ENCODE data around the gene SH3TC1.

SH3TC1 gene

DNA sequence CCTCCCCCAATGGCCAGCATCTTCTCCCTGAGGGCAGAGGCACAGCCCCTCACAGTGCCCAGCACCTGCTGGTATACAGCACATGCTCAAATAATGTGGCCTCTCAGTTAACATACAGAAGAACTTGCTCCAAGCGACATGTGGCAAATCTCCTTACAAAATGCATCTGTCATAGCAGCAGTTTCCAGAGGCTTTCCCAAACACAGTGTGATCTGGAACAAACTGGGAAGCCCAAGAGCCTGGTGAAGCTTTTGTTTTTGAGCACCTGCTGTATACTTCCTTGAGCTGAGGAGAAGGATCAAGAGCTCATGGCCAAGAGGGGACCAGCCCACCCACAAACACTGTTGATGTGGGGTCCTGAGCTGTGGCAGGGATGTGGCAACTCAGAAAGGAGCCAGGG lies 35.6 kb downstream of the SH3TC1 start:
- H3K27ac ChIP-seq: no peak overlapping the region
- H3K36me3 ChIP-seq: peaks cover 0 to 22% (median 4%) of the 10 kb centered on the region in 3 donors
- TF ChIP-seq, protein P1, sequence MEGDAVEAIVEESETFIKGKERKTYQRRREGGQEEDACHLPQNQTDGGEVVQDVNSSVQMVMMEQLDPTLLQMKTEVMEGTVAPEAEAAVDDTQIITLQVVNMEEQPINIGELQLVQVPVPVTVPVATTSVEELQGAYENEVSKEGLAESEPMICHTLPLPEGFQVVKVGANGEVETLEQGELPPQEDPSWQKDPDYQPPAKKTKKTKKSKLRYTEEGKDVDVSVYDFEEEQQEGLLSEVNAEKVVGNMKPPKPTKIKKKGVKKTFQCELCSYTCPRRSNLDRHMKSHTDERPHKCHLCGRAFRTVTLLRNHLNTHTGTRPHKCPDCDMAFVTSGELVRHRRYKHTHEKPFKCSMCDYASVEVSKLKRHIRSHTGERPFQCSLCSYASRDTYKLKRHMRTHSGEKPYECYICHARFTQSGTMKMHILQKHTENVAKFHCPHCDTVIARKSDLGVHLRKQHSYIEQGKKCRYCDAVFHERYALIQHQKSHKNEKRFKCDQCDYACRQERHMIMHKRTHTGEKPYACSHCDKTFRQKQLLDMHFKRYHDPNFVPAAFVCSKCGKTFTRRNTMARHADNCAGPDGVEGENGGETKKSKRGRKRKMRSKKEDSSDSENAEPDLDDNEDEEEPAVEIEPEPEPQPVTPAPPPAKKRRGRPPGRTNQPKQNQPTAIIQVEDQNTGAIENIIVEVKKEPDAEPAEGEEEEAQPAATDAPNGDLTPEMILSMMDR (IDR thresholded peaks at IDR 0.05): no peak
- no peaks in the 10 kb centered on the region for H3K9me3 ChIP-seq
- peaks cover 0 to 8% of the 10 kb centered on the region in 2 donors for H3K27me3 ChIP-seq
- H3K4me3 ChIP-seq: no peak overlapping the region
- H3K4me1 ChIP-seq: no peaks in the 10 kb centered on the region
- no peak for DNase-seq
- intact Hi-C loops (cut with DNase I; ENCODE audit: low total_unique reads): no loop called here

DNA sequence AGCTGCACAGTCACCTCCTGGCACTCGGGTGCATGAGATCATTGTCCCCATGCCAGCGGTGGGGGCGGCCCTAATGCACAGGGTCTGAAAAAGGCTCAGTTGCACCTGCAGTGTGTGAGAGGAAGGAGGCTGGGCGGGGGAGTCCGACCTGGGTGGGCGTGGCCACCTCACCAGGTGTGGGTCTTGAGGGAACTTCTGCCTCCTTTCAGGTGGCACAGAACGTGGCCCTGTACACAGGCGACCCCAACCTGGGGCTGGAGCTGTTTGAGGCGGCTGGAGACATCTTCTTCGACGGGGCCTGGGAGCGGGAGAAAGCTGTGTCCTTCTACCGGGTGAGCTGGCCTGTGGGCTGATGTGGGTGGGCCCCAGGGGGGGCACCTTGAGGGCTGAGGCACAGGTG lies 36.1 kb downstream of the SH3TC1 start:
- Histone ChIP-seq H3K4me3 (no peak overlapping the region), H3K36me3 (peaks cover 0 to 22% (median 4%) of the 10 kb centered on the region in 3 donors), H3K4me1 (no peaks in the 10 kb centered on the region), H3K27me3 (peaks cover 0 to 8% of the 10 kb centered on the region in 2 donors), H3K27ac (no peak overlapping the region), H3K9me3 (no peaks in the 10 kb centered on the region)
- intact Hi-C loops (cut with DNase I; ENCODE audit: low total_unique reads): no loop called here
- DNase-seq: no peak
- TF ChIP-seq, protein P1 (IDR thresholded peaks at IDR 0.05): no peak

DNA sequence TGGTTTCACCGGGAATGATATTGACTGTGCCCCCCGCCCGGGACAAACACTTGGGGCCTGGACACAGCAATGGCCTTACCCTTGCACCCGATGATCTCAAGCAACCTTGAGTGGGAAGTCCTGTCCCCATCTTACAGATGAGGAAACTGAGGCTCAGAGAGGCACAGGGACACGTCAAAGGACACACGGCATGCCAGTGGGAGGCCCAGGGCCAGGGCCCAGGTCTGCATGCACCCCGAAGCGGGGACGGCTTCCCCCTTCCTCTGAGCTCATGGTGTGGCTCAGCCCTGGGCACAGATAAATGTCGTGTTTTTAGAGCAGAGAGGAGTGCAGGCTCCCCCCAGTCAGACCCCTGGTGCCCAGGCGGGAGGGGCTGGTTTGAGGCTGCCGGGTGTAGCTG lies 36.6 kb downstream of the SH3TC1 start:
- intact Hi-C loops (cut with DNase I; ENCODE audit: low total_unique reads): no loop called here
- Histone ChIP-seq H3K9me3 (no peaks in the 10 kb centered on the region), H3K27me3 (peaks cover 0 to 8% of the 10 kb centered on the region in 2 donors), H3K4me3 (no peak overlapping the region), H3K4me1 (no peaks in the 10 kb centered on the region), H3K27ac (no peak overlapping the region), H3K36me3 (peaks cover 0 to 22% (median 4%) of the 10 kb centered on the region in 3 donors)
- TF ChIP-seq, protein P1 (IDR thresholded peaks at IDR 0.05): no peak
- DNase-seq: no peak

DNA sequence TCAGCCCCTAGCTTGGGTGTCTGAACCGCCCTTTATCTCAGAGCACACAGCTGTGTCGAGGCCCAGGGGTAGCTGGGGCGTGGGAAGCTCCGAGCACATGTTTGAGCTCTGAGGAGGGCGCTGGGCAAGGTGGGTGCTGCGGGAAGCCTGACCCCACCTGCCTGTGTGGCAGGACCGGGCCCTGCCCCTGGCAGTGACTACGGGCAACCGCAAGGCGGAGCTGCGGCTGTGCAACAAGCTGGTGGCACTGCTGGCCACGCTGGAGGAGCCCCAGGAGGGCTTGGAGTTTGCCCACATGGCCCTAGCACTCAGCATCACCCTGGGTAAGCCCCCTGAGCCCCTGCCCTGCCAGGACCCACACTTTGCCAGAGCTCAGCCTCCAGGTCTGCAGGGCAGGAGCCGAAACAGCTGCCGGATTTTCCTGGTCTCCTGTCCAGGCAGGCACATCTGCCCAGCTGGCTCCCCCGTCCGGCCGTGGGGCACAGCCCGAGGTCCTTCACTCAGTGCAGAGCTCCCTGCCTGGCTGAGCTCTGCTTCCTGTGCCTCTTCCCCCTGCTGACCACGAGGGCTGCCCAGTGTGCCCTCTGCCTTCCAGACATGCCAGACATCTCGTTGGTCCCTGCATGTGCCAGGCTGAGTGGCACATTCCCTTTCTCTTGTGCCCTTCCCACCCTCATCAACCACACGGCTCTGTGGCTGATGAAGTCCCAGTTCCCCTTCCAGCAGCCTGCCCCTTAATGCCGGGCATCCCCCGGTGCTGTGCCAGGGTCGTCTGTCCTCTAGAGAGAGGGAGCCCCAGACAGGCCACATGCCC lies 37.2 kb downstream of the SH3TC1 start:
- Histone ChIP-seq H3K9me3 (no peaks in the 10 kb centered on the region), H3K4me1 (no peaks in the 10 kb centered on the region), H3K4me3 (no peak overlapping the region), H3K27me3 (peaks cover 0 to 8% of the 10 kb centered on the region in 2 donors), H3K27ac (no peak overlapping the region), H3K36me3 (peaks cover 0 to 22% (median 4%) of the 10 kb centered on the region in 3 donors)
- TF ChIP-seq, protein P1 (IDR thresholded peaks at IDR 0.05): no peak
- intact Hi-C loops (cut with DNase I; ENCODE audit: low total_unique reads): no loop called here
- DNase-seq: no peak

DNA sequence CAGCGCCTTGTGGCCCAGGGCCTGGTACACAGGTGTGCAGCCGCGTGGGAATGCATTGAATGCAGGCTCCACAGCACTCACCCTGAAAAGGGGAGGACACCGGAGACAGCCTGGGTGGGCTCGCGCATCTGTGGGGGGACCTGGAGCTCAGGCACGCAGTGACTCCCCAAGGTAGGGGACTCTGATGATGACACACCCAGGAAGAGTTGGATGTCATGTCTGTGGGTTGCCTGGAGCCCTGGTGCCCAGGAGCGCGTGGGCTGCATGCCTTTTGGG lies 37.8 kb downstream of the SH3TC1 start:
- Histone ChIP-seq H3K27me3 (peaks cover 0 to 8% of the 10 kb centered on the region in 2 donors), H3K4me1 (peaks cover 0 to under 1% (median 0%) of the 10 kb centered on the region in 4 donors), H3K36me3 (peaks cover 0 to 22% (median 4%) of the 10 kb centered on the region in 3 donors), H3K9me3 (no peaks in the 10 kb centered on the region), H3K4me3 (no peak overlapping the region), H3K27ac (no peak overlapping the region)
- intact Hi-C loops (cut with DNase I; ENCODE audit: low total_unique reads): no loop called here
- TF ChIP-seq, protein P1 (IDR thresholded peaks at IDR 0.05): no peak
- no peak for DNase-seq

Data from tibial artery (tissue), 4 donors.